Thyroid gland (tissue), 4 donors: ENCODE results near the gene RAB43.

Experiments used
- CTCF ChIP-seq, 6 experiments: fragments of 200-600 bp in 3 of 6; fragments of 450-650 bp in 3 of 6; sonication (generic) in 3 of 6; IDR thresholded peaks; one replicate each; pipeline ENCODE4 v1.5.1; 2016 to 2019; ENCODE audit warnings: antibody characterized with exemption in 6 of 6, mild to moderate bottlenecking in 2 of 6, inconsistent platforms in 1 of 6, moderate library complexity in 1 of 6
- POLR2A ChIP-seq, 2 donors: fragments of 450-650 bp; IDR thresholded peaks; one replicate each; pipeline ENCODE4 v1.6.1; 2017; ENCODE audit warnings: antibody characterized with exemption in 2 of 2, mild to moderate bottlenecking in 2 of 2, moderate library complexity in 1 of 2

GRCh38 chr3:129040039-129040336 is 81.6 kb downstream of the RAB43 start:
- TF ChIP-seq CTCF (IDR thresholded peaks at IDR 0.05), result no peak
- no peak for TF ChIP-seq POLR2A (IDR thresholded peaks at IDR 0.05)
